IMR-90 (cell line): ENCODE results near the gene NUP37. TPM values are rescaled to one million over a fixed set of nuclear protein-coding genes. Genes with fewer than 3 reads are reported as not detected.

Experiments used
- ATAC-seq: fragments of 200-7000 bp; cut with Tn5 transposase; 2 replicates; pipeline ENCODE4 v1.9.1; 2020; ENCODE audit warnings: low read depth, mild to moderate bottlenecking, moderate library complexity
- BruUV-seq: library from RNA; stranded (reverse); fragments of 400-500 nt; replicated peaks from 2 replicates; lab custom pipeline; 2021; lab: Mats Ljungman, UMichigan
- CTCF ChIA-PET: fragments of 300-600 bp; formaldehyde crosslinking; extraction: SDS; loops from one replicate; lab custom pipeline; 2021; ENCODE audit warnings: antibody characterized with exemption; lab: Yijun Ruan, JAX
- POLR2A ChIA-PET: fragments of 300-600 bp; sonication (Branson Sonifier 250); formaldehyde crosslinking; loops from one replicate; lab custom pipeline; 2022; ENCODE audit warnings: antibody characterized with exemption; ENCODE audit not compliant: unreplicated experiment; lab: Charles Lee
- DNase-seq: peaks from one replicate; pipeline ENCODE4 v3.0.0; 2013
- H2AFZ ChIP-seq: replicated peaks from 2 replicates; pipeline ENCODE3; 2013; ENCODE audit warnings: low read length, mild to moderate bottlenecking; ENCODE audit not compliant: poor library complexity
- H2AK5ac ChIP-seq: 2 replicates; pipeline ENCODE4 v1.6.1; 2013; ENCODE audit warnings: low read depth, low read length, inconsistent platforms
- H2AK9ac ChIP-seq: replicated peaks from 2 replicates; pipeline ENCODE3; 2013; ENCODE audit warnings: mild to moderate bottlenecking, low read depth, low read length, moderate library complexity; ENCODE audit not compliant: poor library complexity
- H2BK120ac ChIP-seq: 2 replicates; pipeline ENCODE4 v1.6.1; 2013; ENCODE audit warnings: low read depth, low read length, inconsistent platforms
- H2BK15ac ChIP-seq: 3 replicates; pipeline ENCODE4 v1.6.1; 2013; ENCODE audit warnings: low read depth, low read length, inconsistent platforms
- H2BK20ac ChIP-seq: 2 replicates; pipeline ENCODE4 v1.6.1; 2013; ENCODE audit warnings: low read depth, mild to moderate bottlenecking, inconsistent platforms, low read length, moderate library complexity
- H2BK5ac ChIP-seq: 2 replicates; pipeline ENCODE4 v1.6.1; 2013; ENCODE audit warnings: mild to moderate bottlenecking, low read depth, low read length, inconsistent platforms; ENCODE audit not compliant: poor library complexity, severe bottlenecking
- H3K14ac ChIP-seq: replicated peaks from 2 replicates; pipeline ENCODE4 v1.6.1; 2013; ENCODE audit warnings: low read depth, low read length, inconsistent platforms
- H3K18ac ChIP-seq: 2 replicates; pipeline ENCODE4 v1.6.1; 2013; ENCODE audit warnings: low read depth, low read length, control low read depth
- H3K23ac ChIP-seq: 2 replicates; pipeline ENCODE4 v1.6.1; 2013; ENCODE audit warnings: low read depth, low read length, inconsistent platforms
- H3K27ac ChIP-seq: 2 replicates; pipeline ENCODE4 v1.5.1; 2013; ENCODE audit warnings: mild to moderate bottlenecking, control low read depth, low read length; ENCODE audit not compliant: insufficient read depth
- H3K27me3 ChIP-seq: 2 replicates; pipeline ENCODE4 v1.6.1; 2013; ENCODE audit warnings: low read length; ENCODE audit not compliant: control insufficient read depth, insufficient read depth
- H3K36me3 ChIP-seq: 2 replicates; pipeline ENCODE4 v1.6.1; 2013; ENCODE audit warnings: low read length, mixed read lengths; ENCODE audit not compliant: control insufficient read depth, insufficient read depth
- H3K4ac ChIP-seq: 2 replicates; pipeline ENCODE4 v1.6.1; 2013; ENCODE audit warnings: low read depth, low read length, inconsistent platforms
- H3K4me1 ChIP-seq: 2 replicates; pipeline ENCODE4 v1.6.1; 2013; ENCODE audit warnings: low read length, mixed read lengths; ENCODE audit not compliant: control insufficient read depth, insufficient read depth
- H3K4me2 ChIP-seq: 2 replicates; pipeline ENCODE4 v1.6.1; 2013; ENCODE audit warnings: low read depth, mild to moderate bottlenecking, control low read depth, low read length, moderate library complexity
- H3K4me3 ChIP-seq: 2 replicates; pipeline ENCODE4 v1.5.1; 2013; ENCODE audit warnings: low read depth, mild to moderate bottlenecking, control low read depth, low read length, moderate library complexity; ENCODE audit not compliant: insufficient read depth
- H3K56ac ChIP-seq: 2 replicates; pipeline ENCODE4 v1.6.1; 2013; ENCODE audit warnings: low read length, inconsistent platforms; ENCODE audit not compliant: insufficient read depth; ENCODE audit errors: extremely low read depth
- H3K79me1 ChIP-seq, 2 experiments: 2 replicates each; pipeline ENCODE4 v1.6.1; 2013; ENCODE audit warnings: low read length in 2 of 2, inconsistent platforms in 1 of 2, low read depth in 1 of 2
- H3K9ac ChIP-seq: 2 replicates; pipeline ENCODE4 v1.6.1; 2013; ENCODE audit warnings: low read depth, low read length, control low read depth
- H3K9me1 ChIP-seq: 2 replicates; pipeline ENCODE4 v1.6.1; 2013; ENCODE audit warnings: low read length, inconsistent platforms; ENCODE audit not compliant: insufficient read depth
- H3K9me3 ChIP-seq: 2 replicates; pipeline ENCODE4 v1.6.1; 2013; ENCODE audit warnings: low read length; ENCODE audit not compliant: control insufficient read depth, insufficient read depth
- H4K20me1 ChIP-seq: 2 replicates; pipeline ENCODE4 v1.6.1; 2013; ENCODE audit warnings: low read length, inconsistent platforms; ENCODE audit not compliant: insufficient read depth
- H4K5ac ChIP-seq: 2 replicates; pipeline ENCODE4 v1.6.1; 2013; ENCODE audit warnings: mild to moderate bottlenecking, low read depth, low read length, control low read depth
- H4K8ac ChIP-seq, 2 experiments: 2 replicates each; pipeline ENCODE4 v1.6.1; 2013; ENCODE audit warnings: low read depth in 2 of 2, low read length in 2 of 2, control low read depth in 1 of 2, inconsistent platforms in 1 of 2
- H4K91ac ChIP-seq: 2 replicates; pipeline ENCODE4 v1.6.1; 2013; ENCODE audit warnings: low read depth, low read length, inconsistent platforms; ENCODE audit not compliant: insufficient read depth
- BHLHE40 ChIP-seq: fragments of 150-350 bp; IDR thresholded peaks from 2 replicates; pipeline ENCODE4 v1.6.1; 2016; ENCODE audit warnings: mild to moderate bottlenecking, low read depth, low read length
- CHD1 ChIP-seq: IDR thresholded peaks from 2 replicates; pipeline ENCODE4 v1.6.1; 2012; ENCODE audit warnings: low read depth, low read length, improper control_type of control experiment
- MAFK ChIP-seq: IDR thresholded peaks from 2 replicates; pipeline ENCODE4 v1.6.1; 2012; ENCODE audit warnings: low read depth, low read length, improper control_type of control experiment
- RAD21 ChIP-seq: IDR thresholded peaks from 2 replicates; pipeline ENCODE4 v1.6.1; 2012; ENCODE audit warnings: low read length, improper control_type of control experiment
- RFX5 ChIP-seq: IDR thresholded peaks from 2 replicates; pipeline ENCODE4 v1.8.0; 2012; ENCODE audit warnings: low read depth, mild to moderate bottlenecking, low read length, moderate library complexity
- dilution Hi-C: fragments of 300-500 bp; cut with HindIII; formaldehyde crosslinking; loops from one replicate; pipeline ENCODE4 v1.14.3; 2018; ENCODE audit warnings: low sequenced_read_pairs; ENCODE audit not compliant: unreplicated experiment
- in situ Hi-C: fragments of 300-500 bp; cut with MboI; formaldehyde crosslinking; loops from 3 replicates; pipeline ENCODE4 v1.14.3; 2019; ENCODE audit warnings: low sequenced_read_pairs, inconsistent platforms, mixed read lengths
- intact Hi-C: fragments of 100-400 bp; cut with micrococcal nuclease; formaldehyde crosslinking; loops from 2 replicates; pipeline ENCODE4 v1.10.0; 2022
- polyA plus RNA-seq, 3 experiments: library from polyadenylated mRNA; depleted of rRNA; stranded (reverse); fragments of >200 nt; gene quantifications; 2 replicates each; pipeline ENCODE4 v1.2.3, GENCODE V29; 2012; ENCODE audit warnings: low replicate concordance in 1 of 3
- total RNA-seq: library from RNA; depleted of rRNA; stranded (reverse); fragments of >200 nt; gene quantifications from 2 replicates; pipeline ENCODE4 v1.2.3, GENCODE V29; 2012

NUP37 gene
- total and polyA plus RNA-seq, 2 of the 4 experiments (the other 2 are of a cell fraction): 41.1 to 55.0 TPM

DNA sequence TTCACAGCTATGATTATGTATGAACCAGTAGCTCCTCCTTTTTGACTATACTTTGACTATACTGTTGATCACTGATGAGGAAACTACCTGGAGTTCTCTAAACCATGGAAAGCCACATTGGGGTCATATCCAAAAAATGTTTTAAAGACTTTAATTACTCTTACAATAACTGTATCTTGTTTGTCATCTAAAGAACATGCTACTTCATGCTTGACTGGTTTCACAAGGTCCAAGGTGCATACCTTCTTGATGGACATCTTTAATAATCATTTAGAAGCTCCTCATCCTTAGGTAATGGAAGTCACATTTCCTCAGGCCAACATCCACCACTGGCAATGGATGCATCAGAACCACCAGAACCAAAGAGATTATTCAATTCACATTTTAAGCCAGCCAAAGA is 88.1 kb downstream of the NUP37 start:
- ATAC-seq (no peak), DNase-seq (no peak)
- no peaks in the 10 kb centered on the region for H3K9me1 ChIP-seq
- no peaks in the 10 kb centered on the region for H3K4me1 ChIP-seq
- no peak overlapping the region for H3K4me3 ChIP-seq
- no peaks in the 10 kb centered on the region for H3K9me3 ChIP-seq
- TF ChIP-seq MAFK (no peak), RFX5 (no peak), BHLHE40 (no peak), RAD21 (no peak), CHD1 (no peak)
- H2AK9ac ChIP-seq: no peak overlapping the region
- no peak overlapping the region for H4K5ac ChIP-seq
- H2BK15ac ChIP-seq: no peak overlapping the region
- no peak overlapping the region for H2BK20ac ChIP-seq
- H3K27ac ChIP-seq: no peak overlapping the region
- H3K4me2 ChIP-seq: no peak overlapping the region
- H3K36me3 ChIP-seq: no peaks in the 10 kb centered on the region
- no peak overlapping the region for H4K91ac ChIP-seq
- H4K8ac ChIP-seq: no peak overlapping the region
- H2AFZ ChIP-seq: no peak overlapping the region
- ChIA-PET CTCF (no interaction called here), POLR2A (no interaction called here)
- no peak overlapping the region for H3K4ac ChIP-seq
- intact Hi-C loops: no loop called here
- BruUV-seq: no TSS peak
- no peaks in the 10 kb centered on the region for H4K20me1 ChIP-seq
- no peak overlapping the region for H3K9ac ChIP-seq
- H3K56ac ChIP-seq: no peak overlapping the region
- H3K18ac ChIP-seq: no peak overlapping the region
- no peak overlapping the region for H2BK120ac ChIP-seq
- dilution Hi-C loops: no loop called here
- no peaks in the 10 kb centered on the region for H3K27me3 ChIP-seq
- H3K79me1 ChIP-seq: no peaks in the 10 kb centered on the region
- no peak overlapping the region for H2AK5ac ChIP-seq
- in situ Hi-C loops: no loop called here
- no peak overlapping the region for H3K23ac ChIP-seq
- no peak overlapping the region for H2BK5ac ChIP-seq
- no peak overlapping the region for H3K14ac ChIP-seq
